GM19397 (cell line): ENCODE data around the gene FGF14.
A peak's percentile ranks its signal among the peaks of the same experiment; 100 is the strongest.

ENCODE experiments used
- ATAC-seq: cut with Tn5 transposase; IDR thresholded peaks from one replicate; pipeline ENCODE4 v1.9.1; 2021; ENCODE audit warnings: mild to moderate bottlenecking, moderate library complexity; ENCODE audit not compliant: unreplicated experiment

Gene FGF14

GRCh38 chr13:101829484-101829883, 572.4 kb downstream of the FGF14 start:
- no peak for ATAC-seq

GRCh38 chr13:101828119-101828518, 573.7 kb downstream of the FGF14 start:
- ATAC-seq = no peak

- no peak for ATAC-seq
These were observed 584.0 kb downstream of the FGF14 start for GRCh38 chr13:101817898-101818297.

GRCh38 chr13:101811881-101812280, 590.0 kb downstream of the FGF14 start:
- no peak for ATAC-seq

GRCh38 chr13:101811284-101811839, 590.5 kb downstream of the FGF14 start:
- ATAC-seq = no peak

- no peak for ATAC-seq
These were observed 602.7 kb downstream of the FGF14 start for GRCh38 chr13:101799196-101799595.

- no peak for ATAC-seq
These were observed 603.4 kb downstream of the FGF14 start for GRCh38 chr13:101798437-101798836.

- no peak for ATAC-seq
These were observed 606.4 kb downstream of the FGF14 start for GRCh38 chr13:101795460-101795859.

GRCh38 chr13:101795025-101795424, 606.8 kb downstream of the FGF14 start:
- no peak for ATAC-seq

GRCh38 chr13:101792189-101792588, 609.7 kb downstream of the FGF14 start:
- ATAC-seq = no peak

- ATAC-seq = no peak
These were observed 616.0 kb downstream of the FGF14 start for GRCh38 chr13:101785858-101786257.

- no peak for ATAC-seq
These were observed 617.5 kb downstream of the FGF14 start for GRCh38 chr13:101784313-101784712.

GRCh38 chr13:101783554-101783953, 618.3 kb downstream of the FGF14 start:
- ATAC-seq = no peak

GRCh38 chr13:101780211-101780610, 621.6 kb downstream of the FGF14 start:
- no peak for ATAC-seq

- ATAC-seq = no peak
These were observed 622.7 kb downstream of the FGF14 start for GRCh38 chr13:101779147-101779546.

GRCh38 chr13:101775267-101775666, 626.6 kb downstream of the FGF14 start:
- ATAC-seq = no peak

- ATAC-seq = no peak
These were observed 627.5 kb downstream of the FGF14 start for GRCh38 chr13:101774393-101774792.

GRCh38 chr13:101773062-101773461, 628.8 kb downstream of the FGF14 start:
- ATAC-seq = no peak

GRCh38 chr13:101767131-101767530, 634.7 kb downstream of the FGF14 start:
- ATAC-seq = no peak

GRCh38 chr13:101763191-101763590, 638.7 kb downstream of the FGF14 start:
- no peak for ATAC-seq

GRCh38 chr13:101757446-101758039, 644.3 kb downstream of the FGF14 start:
- peak; percentile 86 for ATAC-seq

- no peak for ATAC-seq
These were observed 646.5 kb downstream of the FGF14 start for GRCh38 chr13:101755228-101755887.
